GM23338 (cell line): ENCODE measurements around the gene GDE1. TPM values are rescaled to one million over a fixed set of nuclear protein-coding genes. Genes with fewer than 3 reads are reported as not detected.
A peak's percentile ranks its signal among the peaks of the same experiment; 100 is the strongest.

Source experiments
- ATAC-seq: fragments of 200-7000 bp; cut with Tn5 transposase; 3 replicates; pipeline ENCODE4 v1.9.1; 2020
- DNase-seq: peaks from one replicate; pipeline ENCODE4 v3.0.0-alpha.2; 2015; ENCODE audit warnings: low spot score
- H2AFZ ChIP-seq: fragments of 200-600 bp; sonication (generic); 2 replicates; pipeline ENCODE4 v1.8.0; 2016; ENCODE audit warnings: antibody characterized with exemption, mild to moderate bottlenecking, moderate library complexity
- H3F3A ChIP-seq: fragments of 200-600 bp; sonication (generic); replicated peaks from 2 replicates; pipeline ENCODE4 v1.8.0; 2017; ENCODE audit warnings: antibody characterized with exemption, mixed run types, low read depth
- H3K27ac ChIP-seq: fragments of 200-600 bp; sonication (generic); 2 replicates; pipeline ENCODE4 v1.6.1; 2016; ENCODE audit warnings: low read depth
- H3K27me3 ChIP-seq: fragments of 200-600 bp; sonication (generic); 2 replicates; pipeline ENCODE4 v1.8.0; 2016; ENCODE audit warnings: mild to moderate bottlenecking, mixed run types, moderate library complexity; ENCODE audit not compliant: insufficient read depth
- H3K36me3 ChIP-seq: fragments of 200-600 bp; sonication (generic); 2 replicates; pipeline ENCODE4 v1.8.0; 2016; ENCODE audit warnings: mild to moderate bottlenecking; ENCODE audit not compliant: insufficient read depth
- H3K4me1 ChIP-seq: fragments of 200-600 bp; sonication (generic); 2 replicates; pipeline ENCODE4 v1.8.0; 2016; ENCODE audit warnings: mild to moderate bottlenecking, moderate library complexity; ENCODE audit not compliant: insufficient read depth
- H3K4me2 ChIP-seq: fragments of 200-600 bp; sonication (generic); 2 replicates; pipeline ENCODE4 v1.7.1; 2017; ENCODE audit warnings: mixed run types
- H3K4me3 ChIP-seq: fragments of 200-600 bp; sonication (generic); 2 replicates; pipeline ENCODE4 v1.6.1; 2016; ENCODE audit warnings: mixed run types
- H3K79me2 ChIP-seq: fragments of 200-600 bp; sonication (generic); replicated peaks from 2 replicates; pipeline ENCODE4 v1.8.0; 2017; ENCODE audit warnings: mild to moderate bottlenecking; ENCODE audit not compliant: insufficient read depth
- H3K9me2 ChIP-seq: fragments of 200-600 bp; sonication (generic); 2 replicates; pipeline ENCODE4 v1.8.0; 2017; ENCODE audit not compliant: insufficient read depth
- H4K20me1 ChIP-seq: fragments of 200-600 bp; sonication (generic); replicated peaks from 2 replicates; pipeline ENCODE4 v1.8.0; 2017; ENCODE audit warnings: mild to moderate bottlenecking; ENCODE audit not compliant: insufficient read depth
- H3K27ac Mint-ChIP-seq: 2 replicates; pipeline ENCODE4 v1.8.0; 2020; ENCODE audit warnings: inconsistent platforms, mild to moderate bottlenecking, moderate library complexity, mixed read lengths
- H3K27me3 Mint-ChIP-seq: 3 replicates; pipeline ENCODE4 v1.8.0; 2022; ENCODE audit warnings: low read depth, mild to moderate bottlenecking, moderate library complexity, mixed read lengths, inconsistent platforms; ENCODE audit not compliant: insufficient read depth, poor library complexity
- H3K36me3 Mint-ChIP-seq: 3 replicates; pipeline ENCODE4 v1.8.0; 2021; ENCODE audit warnings: low read depth, mild to moderate bottlenecking, inconsistent platforms, moderate library complexity, mixed read lengths
- H3K4me1 Mint-ChIP-seq: 3 replicates; pipeline ENCODE4 v1.8.0; 2020; ENCODE audit warnings: mild to moderate bottlenecking, inconsistent platforms, mixed read lengths
- H3K4me3 Mint-ChIP-seq: 3 replicates; pipeline ENCODE4 v1.8.0; 2021; ENCODE audit warnings: moderate library complexity, mild to moderate bottlenecking, inconsistent platforms, mixed read lengths
- H3K9me3 Mint-ChIP-seq: 3 replicates; pipeline ENCODE4 v1.8.0; 2020; ENCODE audit warnings: moderate library complexity, mild to moderate bottlenecking, inconsistent platforms, mixed read lengths
- CREB1 ChIP-seq: fragments of 250-450 bp; sonication (Bioruptor Pico); IDR thresholded peaks from 2 replicates; pipeline ENCODE4 v1.5.0; 2020; ENCODE audit warnings: low read depth, mild to moderate bottlenecking, moderate library complexity
- CTCF ChIP-seq, 2 experiments: fragments of 200-600 bp in 1 of 2; sonication (generic) in 1 of 2; conservative IDR thresholded peaks; 2 replicates each; pipeline versions ENCODE4 v1.5.1 to v1.6.1; 2016 to 2017; ENCODE audit warnings: antibody characterized with exemption in 2 of 2, low read depth in 2 of 2, mild to moderate bottlenecking in 2 of 2, moderate library complexity in 1 of 2
- ETS1 ChIP-seq: IDR thresholded peaks from 2 replicates; pipeline ENCODE4 v1.6.1; 2016; ENCODE audit warnings: antibody characterized with exemption
- EZH2 ChIP-seq: fragments of 200-600 bp; sonication (generic); IDR thresholded peaks from one replicate; pipeline ENCODE4 v1.8.0; 2017; ENCODE audit warnings: antibody characterized with exemption, mild to moderate bottlenecking, low read depth; ENCODE audit not compliant: unreplicated experiment
- EZH2phosphoT487 ChIP-seq: fragments of 200-600 bp; sonication (generic); IDR thresholded peaks from one replicate; pipeline ENCODE4 v1.8.1; 2018; ENCODE audit warnings: antibody characterized with exemption; ENCODE audit not compliant: unreplicated experiment
- JUNB ChIP-seq: IDR thresholded peaks from one replicate; pipeline ENCODE4 v1.6.1; 2016; ENCODE audit warnings: antibody characterized with exemption; ENCODE audit not compliant: unreplicated experiment
- NANOG ChIP-seq: IDR thresholded peaks from 2 replicates; pipeline ENCODE4 v1.6.1; 2016; ENCODE audit warnings: antibody characterized with exemption, borderline replicate concordance
- POLR2AphosphoS5 ChIP-seq: IDR thresholded peaks from 2 replicates; pipeline ENCODE4 v1.6.1; 2016; ENCODE audit warnings: antibody characterized with exemption, low read depth
- STAT1 ChIP-seq: IDR thresholded peaks from one replicate; pipeline ENCODE4 v1.6.1; 2016; ENCODE audit warnings: antibody characterized with exemption; ENCODE audit not compliant: unreplicated experiment
- ZNF114 ChIP-seq: fragments of 250-450 bp; sonication (Bioruptor Pico); IDR thresholded peaks from 2 replicates; pipeline ENCODE4 v1.5.0; 2020; ENCODE audit warnings: mild to moderate bottlenecking, moderate library complexity
- ZNF331 ChIP-seq: fragments of 250-450 bp; sonication (Bioruptor Pico); IDR thresholded peaks from 2 replicates; pipeline ENCODE4 v1.5.0; 2020; ENCODE audit warnings: low read depth, mild to moderate bottlenecking, moderate library complexity
- ZNF462 ChIP-seq: fragments of 250-450 bp; sonication (Bioruptor Pico); IDR thresholded peaks from 2 replicates; pipeline ENCODE4 v1.5.0; 2020; ENCODE audit warnings: mild to moderate bottlenecking, moderate library complexity
- polyA plus RNA-seq: library from polyadenylated mRNA; unstranded; fragments of >200 nt; fragmentation: Nextera tagmentation; extraction: Ambion mirVana; gene quantifications from 2 replicates; pipeline ENCODE4 v1.2.1, GENCODE V29; 2016
- total RNA-seq: library from RNA; depleted of rRNA; stranded (reverse); fragments of >200 nt; shearing (Covaris generic); gene quantifications from 2 replicates; pipeline ENCODE4 v1.2.3, GENCODE V29; 2014
- TF ChIP-seq, protein P1 (sequence below): IDR thresholded peaks from one replicate; pipeline ENCODE4 v1.6.1; 2018; ENCODE audit warnings: antibody characterized with exemption; ENCODE audit not compliant: unreplicated experiment

The GDE1 gene
- total and polyA plus RNA-seq, 2 experiments from 2014 or later = 30.0 to 69.3 TPM

GRCh38 chr16:19485611-19486010 is 36.3 kb downstream of the GDE1 start:
- ATAC-seq (peak; percentile 23), DNase-seq (peak; percentile 52)
- TF ChIP-seq ZNF462 (CRISPR knock-in tag) (no peak), ZNF331 (CRISPR knock-in tag) (no peak), JUNB (no peak), ZNF114 (CRISPR knock-in tag) (no peak), NANOG (no peak), EZH2 (no peak), STAT1 (no peak), EZH2phosphoT487 (no peak), ETS1 (no peak), POLR2AphosphoS5 (no peak), CREB1 (CRISPR knock-in tag) (no peak), CTCF (conservative IDR thresholded peaks at IDR 0.05; ENCODE audit: low read depth in 2 of 2) (no peak)
- TF ChIP-seq, protein P1, sequence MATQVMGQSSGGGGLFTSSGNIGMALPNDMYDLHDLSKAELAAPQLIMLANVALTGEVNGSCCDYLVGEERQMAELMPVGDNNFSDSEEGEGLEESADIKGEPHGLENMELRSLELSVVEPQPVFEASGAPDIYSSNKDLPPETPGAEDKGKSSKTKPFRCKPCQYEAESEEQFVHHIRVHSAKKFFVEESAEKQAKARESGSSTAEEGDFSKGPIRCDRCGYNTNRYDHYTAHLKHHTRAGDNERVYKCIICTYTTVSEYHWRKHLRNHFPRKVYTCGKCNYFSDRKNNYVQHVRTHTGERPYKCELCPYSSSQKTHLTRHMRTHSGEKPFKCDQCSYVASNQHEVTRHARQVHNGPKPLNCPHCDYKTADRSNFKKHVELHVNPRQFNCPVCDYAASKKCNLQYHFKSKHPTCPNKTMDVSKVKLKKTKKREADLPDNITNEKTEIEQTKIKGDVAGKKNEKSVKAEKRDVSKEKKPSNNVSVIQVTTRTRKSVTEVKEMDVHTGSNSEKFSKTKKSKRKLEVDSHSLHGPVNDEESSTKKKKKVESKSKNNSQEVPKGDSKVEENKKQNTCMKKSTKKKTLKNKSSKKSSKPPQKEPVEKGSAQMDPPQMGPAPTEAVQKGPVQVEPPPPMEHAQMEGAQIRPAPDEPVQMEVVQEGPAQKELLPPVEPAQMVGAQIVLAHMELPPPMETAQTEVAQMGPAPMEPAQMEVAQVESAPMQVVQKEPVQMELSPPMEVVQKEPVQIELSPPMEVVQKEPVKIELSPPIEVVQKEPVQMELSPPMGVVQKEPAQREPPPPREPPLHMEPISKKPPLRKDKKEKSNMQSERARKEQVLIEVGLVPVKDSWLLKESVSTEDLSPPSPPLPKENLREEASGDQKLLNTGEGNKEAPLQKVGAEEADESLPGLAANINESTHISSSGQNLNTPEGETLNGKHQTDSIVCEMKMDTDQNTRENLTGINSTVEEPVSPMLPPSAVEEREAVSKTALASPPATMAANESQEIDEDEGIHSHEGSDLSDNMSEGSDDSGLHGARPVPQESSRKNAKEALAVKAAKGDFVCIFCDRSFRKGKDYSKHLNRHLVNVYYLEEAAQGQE = no peak
- peaks cover 7% of the 10 kb centered on the region; the same call in 1 of the 2 replicates for H3F3A ChIP-seq
- 0 out of 2 replicates have a peak, but pooled peaks cover 3% of the 10 kb centered on the region for H3K9me2 ChIP-seq
- H3K27ac ChIP-seq = no peak overlapping the region
- H3K4me3 ChIP-seq = no peak overlapping the region
- H3K4me1 Mint-ChIP-seq = peaks cover 20% of the 10 kb centered on the region
- H4K20me1 ChIP-seq = no peaks in the 10 kb centered on the region
- H3K4me1 ChIP-seq = peaks cover 14% of the 10 kb centered on the region
- no peaks in the 10 kb centered on the region for H3K36me3 ChIP-seq
- H3K9me3 Mint-ChIP-seq = no peaks in the 10 kb centered on the region
- no peaks in the 10 kb centered on the region for H3K27me3 ChIP-seq
- H3K27me3 Mint-ChIP-seq = peaks cover 6% of the 10 kb centered on the region
- H3K4me2 ChIP-seq = no peak overlapping the region
- H3K36me3 Mint-ChIP-seq = peaks cover 7% of the 10 kb centered on the region; the same call in 1 of the 3 replicates
- no peaks in the 10 kb centered on the region for H3K79me2 ChIP-seq
- no peak overlapping the region for H2AFZ ChIP-seq
- no peak overlapping the region for H3K27ac Mint-ChIP-seq
- H3K4me3 Mint-ChIP-seq = no peak overlapping the region
